Subcutaneous abdominal adipose tissue (tissue), 5 donors: ENCODE results near the gene DLEC1.

Experiments used
- H3K27ac ChIP-seq: one replicate; pipeline ENCODE4 v1.7.0; 2013; ENCODE audit warnings: low read depth, mild to moderate bottlenecking, inconsistent platforms, low read length, moderate library complexity
- H3K27me3 ChIP-seq, 5 donors: one replicate each; pipeline ENCODE4 v1.7.0; 2013; ENCODE audit warnings: low read length in 5 of 5, inconsistent platforms in 1 of 5; ENCODE audit not compliant: control insufficient read depth in 5 of 5, insufficient read depth in 4 of 5
- H3K36me3 ChIP-seq, 5 donors: one replicate each; pipeline ENCODE4 v1.7.0; 2013; ENCODE audit warnings: low read length in 5 of 5; ENCODE audit not compliant: control insufficient read depth in 5 of 5, insufficient read depth in 5 of 5
- H3K4me1 ChIP-seq, 5 donors: one replicate each; pipeline ENCODE4 v1.7.0; 2013; ENCODE audit warnings: low read length in 5 of 5, mild to moderate bottlenecking in 3 of 5, moderate library complexity in 1 of 5; ENCODE audit not compliant: control insufficient read depth in 5 of 5, insufficient read depth in 5 of 5
- H3K4me3 ChIP-seq, 5 donors: one replicate each; pipeline ENCODE4 v1.7.0; 2013; ENCODE audit warnings: low read length in 5 of 5, low read depth in 1 of 5
- H3K9ac ChIP-seq, 5 donors: one replicate each; pipeline ENCODE4 v1.7.0; 2013; ENCODE audit warnings: low read length in 5 of 5, mild to moderate bottlenecking in 4 of 5, moderate library complexity in 3 of 5
- H3K9me3 ChIP-seq, 5 donors: one replicate each; pipeline ENCODE4 v1.7.0; 2013; ENCODE audit warnings: low read length in 5 of 5; ENCODE audit not compliant: control insufficient read depth in 5 of 5
- donor health status: healthy.
- donor health status: healthy.
- donor health status: healthy.
- donor health status: healthy.
- donor health status: healthy.

The DLEC1 gene

DNA sequence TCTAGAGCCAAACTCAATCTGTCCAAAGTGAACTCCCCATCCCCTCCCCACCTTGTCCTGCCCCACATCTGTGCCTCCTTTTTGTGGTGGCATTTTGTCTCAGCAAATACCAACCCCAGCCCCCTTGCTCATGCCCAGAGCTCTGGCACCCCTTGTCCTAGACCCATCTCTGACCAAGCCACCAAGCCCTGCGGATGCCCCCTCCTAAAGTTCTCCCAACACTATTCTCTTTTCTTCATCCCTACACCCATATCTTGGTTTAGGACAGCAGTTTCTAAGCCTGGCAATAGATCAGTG is 80.2 kb downstream of the DLEC1 start:
- Histone ChIP-seq H3K4me1 (peaks cover 0 to 6% (median 0%) of the 10 kb centered on the region in 5 donors), H3K4me3 (no peak overlapping the region), H3K27me3 (no peaks in the 10 kb centered on the region), H3K9me3 (no peaks in the 10 kb centered on the region), H3K27ac (no peak overlapping the region), H3K36me3 (peaks cover 0 to 49% (median 42%) of the 10 kb centered on the region in 5 donors), H3K9ac (no peak overlapping the region)

DNA sequence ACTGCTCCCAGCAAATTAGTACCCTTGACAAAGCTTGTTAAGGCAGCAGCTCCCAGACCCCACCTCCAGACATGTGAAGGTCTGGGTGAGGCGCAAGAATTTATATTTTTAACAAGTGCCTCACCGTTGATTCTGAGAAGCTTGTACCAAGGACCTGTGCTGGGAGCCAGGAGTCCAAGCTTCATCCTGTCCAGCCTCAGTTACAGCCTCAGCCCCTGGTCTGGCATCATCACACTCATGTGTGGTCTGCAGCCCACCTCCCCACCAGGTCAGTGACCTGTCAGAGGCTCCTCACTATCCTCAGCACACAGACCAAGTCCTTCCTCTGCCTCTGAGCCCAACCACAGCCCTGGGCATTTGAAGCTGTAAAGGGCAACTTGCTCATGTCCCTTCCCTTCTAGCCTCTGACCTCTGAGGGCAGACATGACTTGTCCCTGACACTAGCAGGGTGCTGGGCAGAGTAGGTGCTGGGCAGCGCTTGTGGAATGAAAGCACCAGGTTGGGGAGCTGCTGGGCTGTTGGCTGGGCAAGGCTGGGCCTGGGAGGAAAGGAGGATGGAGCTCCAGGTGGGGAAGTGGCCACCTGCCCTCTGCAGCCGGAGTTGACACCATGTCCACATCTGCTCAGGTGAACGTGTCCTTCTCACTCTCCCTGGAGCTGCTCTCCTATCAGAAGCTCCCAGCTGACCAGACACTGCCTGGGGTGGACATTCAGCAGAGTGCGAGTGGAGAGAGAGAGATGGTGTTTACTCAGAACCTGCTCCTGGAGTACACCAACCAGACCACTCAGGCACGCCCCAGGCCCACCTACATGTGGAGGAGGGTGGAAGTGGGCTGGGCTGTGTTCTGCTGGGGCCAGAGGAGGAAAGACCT is 81.0 kb downstream of the DLEC1 start:
- Histone ChIP-seq H3K4me1 (peaks cover 0 to 6% (median 0%) of the 10 kb centered on the region in 5 donors), H3K9ac (no peak overlapping the region), H3K9me3 (no peaks in the 10 kb centered on the region), H3K27ac (no peak overlapping the region), H3K27me3 (no peaks in the 10 kb centered on the region), H3K36me3 (peaks cover 5 to 57% (median 51%) of the 10 kb centered on the region in 5 donors), H3K4me3 (no peak overlapping the region)

- Histone ChIP-seq H3K36me3 (peaks cover 7 to 65% (median 59%) of the 10 kb centered on the region in 5 donors), H3K9me3 (no peaks in the 10 kb centered on the region), H3K9ac (no peak overlapping the region), H3K27me3 (no peaks in the 10 kb centered on the region), H3K27ac (no peak overlapping the region), H3K4me3 (no peak overlapping the region), H3K4me1 (peaks cover 0 to 6% (median 0%) of the 10 kb centered on the region in 5 donors)
Measured at GRCh38 chr3:38120693-38121450, 81.9 kb downstream of the DLEC1 start.

DNA sequence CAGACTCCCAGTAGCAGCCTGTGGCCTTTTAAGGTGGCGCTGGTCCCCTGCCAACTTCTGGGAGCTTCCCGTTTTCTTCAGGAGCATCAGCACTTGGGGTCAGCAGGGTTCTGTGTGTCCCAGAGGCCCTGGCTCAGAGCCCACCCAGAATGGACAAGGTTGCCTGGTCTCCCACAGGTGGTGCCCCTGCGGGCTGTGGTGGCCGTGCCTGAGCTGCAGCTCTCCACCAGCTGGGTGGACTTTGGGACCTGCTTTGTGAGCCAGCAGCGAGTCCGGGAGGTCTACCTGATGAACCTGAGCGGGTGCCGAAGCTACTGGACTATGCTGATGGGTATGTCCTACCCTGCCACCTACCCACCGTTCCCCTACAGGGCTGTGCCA is 82.4 kb downstream of the DLEC1 start:
- Histone ChIP-seq H3K4me3 (no peak overlapping the region), H3K9me3 (no peaks in the 10 kb centered on the region), H3K4me1 (peaks cover 0 to 6% (median 0%) of the 10 kb centered on the region in 5 donors), H3K27me3 (no peaks in the 10 kb centered on the region), H3K36me3 (peaks cover 7 to 71% (median 65%) of the 10 kb centered on the region in 5 donors), H3K27ac (no peak overlapping the region), H3K9ac (no peak overlapping the region)

GRCh38 chr3:38121832-38122461 is 82.9 kb downstream of the DLEC1 start:
- Histone ChIP-seq H3K4me1 (peaks cover 0 to 3% (median 0%) of the 10 kb centered on the region in 5 donors), H3K36me3 (peaks cover 7 to 76% (median 70%) of the 10 kb centered on the region in 5 donors), H3K27ac (no peak overlapping the region), H3K4me3 (no peak overlapping the region), H3K9ac (no peak overlapping the region), H3K27me3 (no peaks in the 10 kb centered on the region), H3K9me3 (no peaks in the 10 kb centered on the region)

DNA sequence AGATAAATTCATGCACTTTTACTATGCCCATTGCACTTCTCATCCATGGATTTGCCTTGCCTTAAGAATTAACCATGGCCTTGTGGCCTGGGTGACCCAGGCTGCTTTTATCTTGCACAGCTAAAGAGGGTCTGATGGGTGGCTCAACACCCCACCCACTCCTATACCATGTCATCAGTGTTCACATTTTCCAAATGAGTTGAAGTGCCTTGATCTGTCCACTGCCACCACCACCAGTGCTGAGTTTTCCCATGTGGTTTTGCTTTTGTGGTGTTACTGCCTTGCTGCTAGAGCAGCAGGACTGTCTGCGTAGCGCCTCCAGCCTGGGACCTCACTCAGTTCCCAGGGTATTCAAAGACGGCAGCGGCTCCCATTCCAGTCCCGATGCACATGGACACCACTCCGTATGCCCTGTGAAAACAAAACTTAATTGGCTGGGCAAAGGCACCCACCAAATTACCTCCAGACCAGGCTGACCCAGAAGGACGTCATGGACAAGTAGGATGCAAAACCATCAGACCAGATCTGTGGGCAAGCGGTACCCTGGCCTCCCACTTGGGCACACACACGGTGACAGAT is 83.8 kb downstream of the DLEC1 start:
- Histone ChIP-seq H3K9ac (no peak overlapping the region), H3K9me3 (no peaks in the 10 kb centered on the region), H3K27ac (no peak overlapping the region), H3K36me3 (peaks cover 7 to 85% (median 78%) of the 10 kb centered on the region in 5 donors), H3K4me3 (no peak overlapping the region), H3K4me1 (no peaks in the 10 kb centered on the region), H3K27me3 (no peaks in the 10 kb centered on the region)

GRCh38 chr3:38124324-38125122 is 85.5 kb downstream of the DLEC1 start:
- Histone ChIP-seq H3K27ac (no peak overlapping the region), H3K27me3 (no peaks in the 10 kb centered on the region), H3K9me3 (no peaks in the 10 kb centered on the region), H3K36me3 (peaks cover 7 to 96% (median 90%) of the 10 kb centered on the region in 5 donors), H3K4me1 (peaks cover 0 to 8% (median 6%) of the 10 kb centered on the region in 5 donors), H3K9ac (no peak overlapping the region), H3K4me3 (no peak overlapping the region)

GRCh38 chr3:38125305-38126120 is 86.5 kb downstream of the DLEC1 start:
- peaks cover 7 to 98% (median 90%) of the 10 kb centered on the region in 5 donors for H3K36me3 ChIP-seq
- no peak overlapping the region for H3K9ac ChIP-seq
- no peaks in the 10 kb centered on the region for H3K9me3 ChIP-seq
- no peak overlapping the region for H3K4me3 ChIP-seq
- H3K27ac ChIP-seq = no peak overlapping the region
- peaks cover 0 to 16% (median 12%) of the 10 kb centered on the region in 5 donors for H3K4me1 ChIP-seq
- H3K27me3 ChIP-seq = no peaks in the 10 kb centered on the region
